Keratinocyte (primary cell): Measurements from ENCODE around the gene SCUBE1. TPM values are rescaled to one million over a fixed set of nuclear protein-coding genes. Genes with fewer than 3 reads are reported as not detected.

Source experiments
- DNase-seq: peaks from one replicate; pipeline ENCODE4 v3.0.0-alpha.2; 2011; ENCODE audit warnings: low read depth, missing footprints, low spot score
- FAIRE-seq: peaks from 2 replicates; lab custom pipeline; 2011; peaks lifted over from hg19 to GRCh38; lab: Jason Lieb, UNC
- H2AFZ ChIP-seq: 2 replicates; pipeline ENCODE4 v1.6.0; 2012; ENCODE audit warnings: low read length, control low read depth, inconsistent platforms; ENCODE audit not compliant: control insufficient read depth
- H3K27ac ChIP-seq: 2 replicates; pipeline ENCODE4 v1.5.1; 2011; ENCODE audit warnings: low read length; ENCODE audit not compliant: control insufficient read depth, insufficient read depth
- H3K27me3 ChIP-seq: 3 replicates; pipeline ENCODE4 v1.6.0; 2011; ENCODE audit warnings: low read length; ENCODE audit not compliant: control insufficient read depth, insufficient read depth; ENCODE audit errors: extremely low read depth
- H3K36me3 ChIP-seq, 2 experiments: 2 replicates in 1 of 2; 3 replicates in 1 of 2; pipeline ENCODE4 v1.5.1; 2011; ENCODE audit warnings: low read length in 2 of 2, mild to moderate bottlenecking in 1 of 2; ENCODE audit not compliant: control insufficient read depth in 2 of 2, insufficient read depth in 2 of 2; ENCODE audit errors: extremely low read depth in 1 of 2
- H3K4me1 ChIP-seq: 3 replicates; pipeline ENCODE4 v1.5.1; 2011; ENCODE audit warnings: low read length; ENCODE audit not compliant: control insufficient read depth, insufficient read depth; ENCODE audit errors: extremely low read depth
- H3K4me2 ChIP-seq: 3 replicates; pipeline ENCODE4 v1.6.0; 2011; ENCODE audit warnings: low read depth, low read length; ENCODE audit not compliant: control insufficient read depth, insufficient read depth; ENCODE audit errors: extremely low read depth
- H3K4me3 ChIP-seq, 3 experiments: fragments of 200-600 bp in 1 of 3; sonication (generic) in 1 of 3; 2 replicates in 2 of 3; 3 replicates in 1 of 3; pipeline ENCODE4 v1.5.1; 2011 to 2016; ENCODE audit warnings: low read length in 3 of 3, mild to moderate bottlenecking in 3 of 3, control low read depth in 2 of 3, inconsistent platforms in 1 of 3, low read depth in 1 of 3, mixed read lengths in 1 of 3, mixed run types in 1 of 3, moderate library complexity in 1 of 3; ENCODE audit not compliant: control insufficient read depth in 2 of 3, insufficient read depth in 2 of 3; ENCODE audit errors: extremely low read depth in 1 of 3
- H3K79me2 ChIP-seq: 2 replicates; pipeline ENCODE4 v1.6.0; 2012; ENCODE audit warnings: low read length; ENCODE audit not compliant: control insufficient read depth, insufficient read depth
- H3K9ac ChIP-seq: 3 replicates; pipeline ENCODE4 v1.6.0; 2011; ENCODE audit warnings: low read length; ENCODE audit not compliant: control insufficient read depth, insufficient read depth; ENCODE audit errors: extremely low read depth
- H3K9me1 ChIP-seq: 3 replicates; pipeline ENCODE4 v1.6.0; 2011; ENCODE audit warnings: low read length; ENCODE audit not compliant: control insufficient read depth, insufficient read depth; ENCODE audit errors: extremely low read depth
- H3K9me3 ChIP-seq: 2 replicates; pipeline ENCODE4 v1.5.1; 2012; ENCODE audit warnings: low read depth, low read length; ENCODE audit not compliant: control insufficient read depth
- H4K20me1 ChIP-seq: 3 replicates; pipeline ENCODE4 v1.6.0; 2011; ENCODE audit warnings: low read length; ENCODE audit not compliant: control insufficient read depth, insufficient read depth; ENCODE audit errors: extremely low read depth
- EZH2 ChIP-seq: IDR thresholded peaks from one replicate; pipeline ENCODE4 v1.6.1; 2012; ENCODE audit warnings: inconsistent platforms, mild to moderate bottlenecking, low read length, moderate library complexity
- dilution Hi-C: fragments of 300-500 bp; cut with MboI; formaldehyde crosslinking; loops from one replicate; pipeline ENCODE4 v1.7.0; 2020; ENCODE audit warnings: low sequenced_read_pairs; ENCODE audit not compliant: extremely low pct_ligation_motif_present
- polyA plus RNA-seq, 5 experiments: library from polyadenylated mRNA; depleted of rRNA in 3 of 5; stranded (reverse) in 3 of 5; stranded (forward) in 1 of 5; unstranded in 1 of 5; fragments of >200 nt; gene quantifications; 1 replicate in 1 of 5; 2 replicates in 3 of 5; 3 replicates in 1 of 5; pipeline versions ENCODE4 v1.2.1 to v1.2.3, GENCODE V29; 2011 to 2012; ENCODE audit warnings: missing spikeins in 2 of 5, low read depth in 1 of 5, low replicate concordance in 1 of 5
- TF ChIP-seq, protein P1 (sequence below), 3 experiments: IDR thresholded peaks in 1 of 3; conservative IDR thresholded peaks in 1 of 3; optimal IDR thresholded peaks in 1 of 3; 2 replicates in 2 of 3; 3 replicates in 1 of 3; pipeline versions ENCODE3 to v1.5.1; 2011; ENCODE audit warnings: low read length in 3 of 3, mild to moderate bottlenecking in 3 of 3, moderate library complexity in 2 of 3, control low read depth in 1 of 3, inconsistent platforms in 1 of 3; ENCODE audit not compliant: insufficient read depth in 2 of 3; ENCODE audit errors: extremely low read depth in 1 of 3

SCUBE1 gene
- polyA plus RNA-seq, 1 donor (not counting 4 experiments of a cell fraction or from before 2014, with no cell fraction given), result not detected

DNA sequence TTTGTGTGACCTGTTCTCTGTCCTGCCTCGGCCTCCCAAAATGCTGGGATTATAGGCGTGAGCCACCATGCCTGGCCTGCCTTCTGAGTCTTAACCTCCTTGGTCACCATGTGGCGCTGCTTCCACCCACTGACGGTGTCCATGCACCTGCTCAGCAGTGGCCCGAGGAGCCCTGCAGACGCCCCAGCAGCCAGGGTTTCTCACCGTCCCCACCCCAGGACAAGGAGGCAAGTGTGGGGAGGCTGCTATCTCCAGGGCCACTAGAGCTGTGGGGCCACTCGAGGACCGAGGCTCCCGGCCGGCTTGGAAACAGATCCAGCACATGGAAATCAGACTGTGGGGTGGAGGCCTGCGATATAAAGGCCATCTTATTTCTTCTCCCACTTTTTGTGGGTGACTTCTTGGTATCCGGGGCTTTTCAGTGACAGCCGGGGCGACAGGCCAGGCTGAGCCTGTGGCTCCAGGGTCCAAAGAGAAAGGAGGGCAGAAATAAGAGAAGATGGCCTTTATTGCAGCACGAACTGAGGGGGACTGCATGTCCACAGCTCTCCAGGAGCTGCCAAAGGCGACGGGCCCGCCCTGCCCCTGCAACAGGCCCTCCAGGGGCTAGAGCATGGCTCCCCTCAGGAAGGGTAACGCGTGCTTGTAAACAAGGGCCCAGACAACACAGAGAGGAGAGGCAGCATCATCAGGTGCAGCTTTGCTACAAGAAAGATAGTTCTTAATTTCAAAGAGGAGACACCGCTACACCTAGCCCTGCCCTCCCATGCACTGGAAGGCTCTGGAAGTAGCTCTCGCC lies 176.8 kb downstream of the SCUBE1 start:
- dilution Hi-C loops, result no loop called here
- Histone ChIP-seq H3K4me1 (peaks cover 35% of the 10 kb centered on the region), H3K4me2 (no peak overlapping the region), H3K4me3 (no peak overlapping the region), H3K79me2 (no peaks in the 10 kb centered on the region), H3K27ac (no peak overlapping the region), H4K20me1 (peaks cover 8% of the 10 kb centered on the region), H3K9me3 (no peaks in the 10 kb centered on the region), H3K36me3 (peaks cover 20 to 28% of the 10 kb centered on the region in 2 experiments), H2AFZ (no peak overlapping the region), H3K9me1 (peaks cover 5% of the 10 kb centered on the region), H3K9ac (no peak overlapping the region), H3K27me3 (no peaks in the 10 kb centered on the region)
- no peak for TF ChIP-seq EZH2
- TF ChIP-seq, protein P1, sequence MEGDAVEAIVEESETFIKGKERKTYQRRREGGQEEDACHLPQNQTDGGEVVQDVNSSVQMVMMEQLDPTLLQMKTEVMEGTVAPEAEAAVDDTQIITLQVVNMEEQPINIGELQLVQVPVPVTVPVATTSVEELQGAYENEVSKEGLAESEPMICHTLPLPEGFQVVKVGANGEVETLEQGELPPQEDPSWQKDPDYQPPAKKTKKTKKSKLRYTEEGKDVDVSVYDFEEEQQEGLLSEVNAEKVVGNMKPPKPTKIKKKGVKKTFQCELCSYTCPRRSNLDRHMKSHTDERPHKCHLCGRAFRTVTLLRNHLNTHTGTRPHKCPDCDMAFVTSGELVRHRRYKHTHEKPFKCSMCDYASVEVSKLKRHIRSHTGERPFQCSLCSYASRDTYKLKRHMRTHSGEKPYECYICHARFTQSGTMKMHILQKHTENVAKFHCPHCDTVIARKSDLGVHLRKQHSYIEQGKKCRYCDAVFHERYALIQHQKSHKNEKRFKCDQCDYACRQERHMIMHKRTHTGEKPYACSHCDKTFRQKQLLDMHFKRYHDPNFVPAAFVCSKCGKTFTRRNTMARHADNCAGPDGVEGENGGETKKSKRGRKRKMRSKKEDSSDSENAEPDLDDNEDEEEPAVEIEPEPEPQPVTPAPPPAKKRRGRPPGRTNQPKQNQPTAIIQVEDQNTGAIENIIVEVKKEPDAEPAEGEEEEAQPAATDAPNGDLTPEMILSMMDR (optimal IDR thresholded peaks at IDR 0.05 in 1 of 3, IDR thresholded peaks at IDR 0.05 in 1 of 3, conservative IDR thresholded peaks at IDR 0.05 in 1 of 3; ENCODE audit: extremely low read depth in 1 of 3, insufficient read depth in 2 of 3, low read length in 3 of 3), result no peak
- FAIRE-seq (no peak), DNase-seq (no peak)

DNA sequence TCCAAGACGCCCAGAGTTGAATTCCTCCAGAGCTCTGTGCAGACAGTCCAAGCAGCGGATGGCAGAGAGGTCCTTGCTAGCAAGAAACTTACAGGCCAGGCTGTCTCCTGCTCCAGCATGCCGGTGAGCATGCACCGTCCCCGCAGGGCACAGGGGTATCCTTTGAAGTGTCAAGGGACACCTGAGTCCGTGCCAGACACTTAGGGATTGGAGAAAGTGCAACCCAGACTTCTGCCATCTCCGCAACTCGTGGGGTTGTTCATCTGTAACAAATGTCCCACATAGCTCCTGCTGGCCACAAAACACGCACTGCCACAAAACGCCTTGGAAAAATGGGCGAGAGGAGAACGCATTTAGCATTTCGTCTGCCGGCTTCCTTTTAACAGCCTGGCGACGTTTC lies 178.5 kb downstream of the SCUBE1 start:
- Histone ChIP-seq H3K9me1 (peaks cover 7% of the 10 kb centered on the region), H3K36me3 (peaks cover 25 to 29% of the 10 kb centered on the region in 2 experiments)
- DNase-seq, result no peak

More for the DNA sequence above, 178.5 kb downstream of the SCUBE1 start:
- H3K4me1 ChIP-seq, result peaks cover 35% of the 10 kb centered on the region
- dilution Hi-C loops, result no loop called here
- no peak overlapping the region for H3K27ac ChIP-seq
- peaks cover 2% of the 10 kb centered on the region for H3K79me2 ChIP-seq
- H3K27me3 ChIP-seq, result no peaks in the 10 kb centered on the region
- peaks cover 16% of the 10 kb centered on the region for H4K20me1 ChIP-seq
- TF ChIP-seq EZH2, result no peak
- TF ChIP-seq, protein P1 (optimal IDR thresholded peaks at IDR 0.05 in 1 of 3, IDR thresholded peaks at IDR 0.05 in 1 of 3, conservative IDR thresholded peaks at IDR 0.05 in 1 of 3; ENCODE audit: extremely low read depth in 1 of 3, insufficient read depth in 2 of 3, low read length in 3 of 3), result no peak
- H3K4me3 ChIP-seq, result no peak overlapping the region
- no peak overlapping the region for H2AFZ ChIP-seq
- H3K4me2 ChIP-seq, result no peak overlapping the region
- no peak overlapping the region for H3K9ac ChIP-seq
- FAIRE-seq, result no peak
- H3K9me3 ChIP-seq, result no peaks in the 10 kb centered on the region
